Measurements from ENCODE around the gene CD83.

GRCh38 chr6:14081126-14081525, 36.4 kb upstream of the CD83 start:
- TF ChIP-seq CTCF (IDR thresholded peaks at IDR 0.05; ENCODE audit: low read depth, low read length, missing input control): no peak
- no peak for TF ChIP-seq YY1 (IDR thresholded peaks at IDR 0.05)
- TF ChIP-seq SP1 (IDR thresholded peaks at IDR 0.05): no peak
- TF ChIP-seq RAD21 (IDR thresholded peaks at IDR 0.05): no peak
- no peak for TF ChIP-seq JUND (IDR thresholded peaks at IDR 0.05)

All from liver (tissue), 3 donors.